C4-2B (cell line): ENCODE measurements around the gene PBX4.

Experiments
- ZFX ChIP-seq: fragments of 450-650 bp; IDR thresholded peaks from 2 replicates; pipeline ENCODE4 v1.6.1; 2017
- TF ChIP-seq, protein P1 (sequence below): fragments of 450-650 bp; conservative IDR thresholded peaks from 2 replicates; pipeline ENCODE4 v1.5.1; 2017; ENCODE audit warnings: mild to moderate bottlenecking

DNA sequence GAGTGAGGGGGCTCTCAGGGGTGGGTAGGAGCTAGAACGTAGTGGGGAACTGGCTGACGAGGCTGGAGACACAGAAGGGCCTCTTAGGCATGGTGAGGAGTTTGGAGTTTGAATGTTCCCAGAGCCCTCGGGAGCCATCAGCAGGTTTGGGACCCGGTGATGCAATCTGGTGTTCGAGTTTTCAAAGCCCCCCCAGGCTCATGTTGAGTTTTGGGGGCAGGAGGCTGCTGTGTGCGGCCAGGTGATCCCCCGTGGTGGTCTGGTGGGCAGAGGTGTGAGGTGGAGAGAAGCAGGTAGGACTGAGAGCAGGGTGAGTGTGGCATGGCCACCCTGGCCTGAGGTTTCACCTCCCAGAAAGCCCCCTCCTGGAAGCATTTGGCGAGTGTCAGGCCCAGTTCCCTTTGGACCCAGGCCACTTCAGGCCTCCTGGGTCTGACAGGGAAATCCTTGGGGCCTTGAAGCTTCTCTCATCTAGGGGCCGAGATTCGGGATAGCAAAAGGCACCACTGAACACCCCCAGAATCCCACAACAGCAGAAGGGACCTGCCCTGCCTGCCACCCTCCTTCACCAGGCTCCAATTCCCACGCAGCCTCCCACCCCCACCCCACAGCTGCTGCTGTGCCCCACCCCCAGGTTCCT, 88.6 kb downstream of the PBX4 start:
- TF ChIP-seq, protein P1, sequence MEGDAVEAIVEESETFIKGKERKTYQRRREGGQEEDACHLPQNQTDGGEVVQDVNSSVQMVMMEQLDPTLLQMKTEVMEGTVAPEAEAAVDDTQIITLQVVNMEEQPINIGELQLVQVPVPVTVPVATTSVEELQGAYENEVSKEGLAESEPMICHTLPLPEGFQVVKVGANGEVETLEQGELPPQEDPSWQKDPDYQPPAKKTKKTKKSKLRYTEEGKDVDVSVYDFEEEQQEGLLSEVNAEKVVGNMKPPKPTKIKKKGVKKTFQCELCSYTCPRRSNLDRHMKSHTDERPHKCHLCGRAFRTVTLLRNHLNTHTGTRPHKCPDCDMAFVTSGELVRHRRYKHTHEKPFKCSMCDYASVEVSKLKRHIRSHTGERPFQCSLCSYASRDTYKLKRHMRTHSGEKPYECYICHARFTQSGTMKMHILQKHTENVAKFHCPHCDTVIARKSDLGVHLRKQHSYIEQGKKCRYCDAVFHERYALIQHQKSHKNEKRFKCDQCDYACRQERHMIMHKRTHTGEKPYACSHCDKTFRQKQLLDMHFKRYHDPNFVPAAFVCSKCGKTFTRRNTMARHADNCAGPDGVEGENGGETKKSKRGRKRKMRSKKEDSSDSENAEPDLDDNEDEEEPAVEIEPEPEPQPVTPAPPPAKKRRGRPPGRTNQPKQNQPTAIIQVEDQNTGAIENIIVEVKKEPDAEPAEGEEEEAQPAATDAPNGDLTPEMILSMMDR, result no peak
- no peak for TF ChIP-seq ZFX
